Thymus (tissue), 11 donors: ENCODE measurements around the gene NEK6. TPM values are rescaled to one million over a fixed set of nuclear protein-coding genes. Genes with fewer than 3 reads are reported as not detected.

Experiments
- DNase-seq, 9 donors: peaks; one replicate each; pipeline ENCODE4 v3.0.0-alpha.2; 2013; ENCODE audit warnings: low spot score in 9 of 9, low read depth in 6 of 9, missing footprints in 1 of 9
- H3K27ac ChIP-seq, 2 donors: one replicate each; pipeline ENCODE4 v1.5.1; 2013; ENCODE audit warnings: control low read depth in 1 of 2, low read depth in 1 of 2, low read length in 1 of 2, mild to moderate bottlenecking in 1 of 2, moderate library complexity in 1 of 2
- H3K27me3 ChIP-seq, 2 donors: one replicate each; pipeline ENCODE4 v1.5.1; 2013; ENCODE audit warnings: low read length in 1 of 2; ENCODE audit not compliant: control insufficient read depth in 2 of 2, insufficient read depth in 1 of 2
- H3K36me3 ChIP-seq, 2 donors: one replicate each; pipeline ENCODE4 v1.5.1; 2013; ENCODE audit warnings: low read length in 1 of 2, mild to moderate bottlenecking in 1 of 2, moderate library complexity in 1 of 2; ENCODE audit not compliant: control insufficient read depth in 2 of 2, insufficient read depth in 2 of 2
- H3K4me1 ChIP-seq, 2 donors: one replicate each; pipeline ENCODE4 v1.5.1; 2013; ENCODE audit warnings: low read length in 2 of 2; ENCODE audit not compliant: control insufficient read depth in 2 of 2, insufficient read depth in 2 of 2
- H3K4me3 ChIP-seq, 2 donors: one replicate each; pipeline ENCODE4 v1.5.1; 2013; ENCODE audit warnings: low read length in 2 of 2, control low read depth in 1 of 2, mild to moderate bottlenecking in 1 of 2
- H3K9me3 ChIP-seq, 2 donors: one replicate each; pipeline ENCODE4 v1.5.1; 2013; ENCODE audit warnings: low read length in 1 of 2, mild to moderate bottlenecking in 1 of 2; ENCODE audit not compliant: control insufficient read depth in 2 of 2, insufficient read depth in 1 of 2
- WGBS: extraction: QIAGEN DNeasy Blood & Tissue Kit; methylation state at CpG from one replicate; pipeline ENCODE4 v1.1.7; 2013; 5-methylcytosine and 5-hydroxymethylcytosine counted together
- polyA plus RNA-seq: library from polyadenylated mRNA; stranded (reverse); fragments of 200-250 nt; gene quantifications from one replicate; pipeline ENCODE4 v1.2.3, GENCODE V29; 2013
- total RNA-seq: library from RNA; stranded (reverse); fragments of 120-200 nt; gene quantifications from one replicate; pipeline ENCODE4 v1.2.4, GENCODE V29; 2013
- donor health status: healthy.

NEK6 gene
- total and polyA plus RNA-seq, 2 donors = 8.3 to 9.8 TPM

DNA sequence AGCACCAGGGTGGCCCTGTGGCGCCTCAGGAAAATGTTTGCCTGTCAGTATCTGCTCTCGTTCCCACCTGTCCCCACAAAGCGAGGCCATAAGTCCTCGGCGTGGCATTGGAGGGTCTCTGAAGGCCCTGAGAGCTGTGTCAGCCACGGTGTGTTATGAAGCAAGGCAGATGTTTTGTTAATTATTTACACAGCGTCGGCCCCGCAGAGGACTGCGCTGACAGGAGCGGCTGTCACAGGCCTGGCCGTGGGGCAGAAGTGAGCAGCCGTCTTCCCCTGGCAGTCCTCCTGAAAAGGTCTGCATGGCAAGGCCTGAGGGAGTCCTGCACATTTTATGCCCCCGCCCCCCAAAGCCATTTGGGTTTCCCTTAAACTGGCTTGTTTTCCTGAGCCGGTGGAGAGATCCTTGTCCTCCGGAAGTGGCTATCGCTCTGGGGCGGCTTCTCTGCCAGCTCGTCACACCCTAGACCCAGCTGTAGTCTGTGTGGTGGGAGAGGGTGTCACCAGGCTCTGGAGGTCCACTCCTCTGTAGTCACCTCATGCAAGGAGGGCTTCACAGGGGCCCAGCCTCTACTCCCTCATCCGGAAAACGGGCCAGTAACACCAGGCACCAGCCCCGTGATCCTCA is 6.2 kb downstream of the NEK6 start:
- Histone ChIP-seq H3K4me3 (no peak overlapping the region), H3K27ac (no peak overlapping the region), H3K27me3 (peaks cover 12 to 29% of the 10 kb centered on the region in 2 donors), H3K36me3 (no peaks in the 10 kb centered on the region), H3K4me1 (peaks cover 0 to 15% of the 10 kb centered on the region in 2 donors), H3K9me3 (no peaks in the 10 kb centered on the region)
- no peak for DNase-seq
- WGBS = 95% methylated on average over 22 of the region's 22 CpGs

DNA sequence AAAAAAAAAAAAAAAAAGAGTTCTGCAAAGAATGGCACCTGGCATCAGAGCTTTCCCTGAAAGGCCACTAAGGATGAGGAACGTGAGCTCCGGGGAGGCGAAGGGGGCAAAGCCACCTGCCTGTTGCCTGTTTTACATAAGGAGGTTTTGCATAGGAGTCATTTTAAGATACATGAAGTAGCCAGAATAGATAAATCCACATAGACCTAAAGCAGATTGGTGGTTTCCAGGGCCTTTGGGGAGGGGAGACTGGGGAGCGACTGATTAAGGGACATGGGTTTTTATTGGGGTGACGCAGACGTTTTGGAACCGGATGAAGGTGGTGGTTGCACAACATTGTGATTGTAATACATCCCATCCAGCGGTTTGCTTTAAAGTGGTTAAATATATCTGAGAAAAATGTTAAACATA is 7.1 kb downstream of the NEK6 start:
- WGBS = 84% methylated on average over 8 of the region's 8 CpGs

DNA sequence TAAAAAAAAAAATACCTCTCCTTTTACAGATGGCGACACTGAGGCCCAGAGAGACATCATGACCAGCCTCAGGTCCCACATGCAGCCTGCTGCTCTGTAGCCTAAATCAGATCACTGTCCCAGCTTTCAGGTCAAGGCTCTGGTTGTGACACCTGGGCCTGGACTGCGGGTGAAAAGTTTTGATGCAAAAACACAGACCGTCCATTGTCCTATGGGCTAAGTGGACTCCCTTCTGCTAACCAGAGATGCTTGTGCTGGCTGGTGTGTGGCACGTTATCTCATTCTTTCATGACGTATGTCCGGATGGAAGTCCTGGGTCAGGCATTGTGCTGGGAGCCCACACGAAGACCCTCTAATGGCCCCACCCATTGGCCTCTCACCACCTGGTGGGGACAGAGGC is 7.8 kb downstream of the NEK6 start:
- no peak for DNase-seq
- Histone ChIP-seq H3K9me3 (no peaks in the 10 kb centered on the region), H3K27ac (no peak overlapping the region), H3K36me3 (no peaks in the 10 kb centered on the region), H3K4me1 (peaks cover 0 to 5% of the 10 kb centered on the region in 2 donors), H3K27me3 (peaks cover 4 to 13% of the 10 kb centered on the region in 2 donors), H3K4me3 (no peak overlapping the region)
- WGBS = 95% methylated on average over 7 of the region's 7 CpGs

More for the DNA sequence above, 7.1 kb downstream of the NEK6 start:
- Histone ChIP-seq H3K9me3 (no peaks in the 10 kb centered on the region), H3K4me3 (no peak overlapping the region), H3K36me3 (no peaks in the 10 kb centered on the region), H3K27me3 (peaks cover 6 to 20% of the 10 kb centered on the region in 2 donors), H3K27ac (no peak overlapping the region), H3K4me1 (peaks cover 0 to 8% of the 10 kb centered on the region in 2 donors)
- DNase-seq = no peak

DNA sequence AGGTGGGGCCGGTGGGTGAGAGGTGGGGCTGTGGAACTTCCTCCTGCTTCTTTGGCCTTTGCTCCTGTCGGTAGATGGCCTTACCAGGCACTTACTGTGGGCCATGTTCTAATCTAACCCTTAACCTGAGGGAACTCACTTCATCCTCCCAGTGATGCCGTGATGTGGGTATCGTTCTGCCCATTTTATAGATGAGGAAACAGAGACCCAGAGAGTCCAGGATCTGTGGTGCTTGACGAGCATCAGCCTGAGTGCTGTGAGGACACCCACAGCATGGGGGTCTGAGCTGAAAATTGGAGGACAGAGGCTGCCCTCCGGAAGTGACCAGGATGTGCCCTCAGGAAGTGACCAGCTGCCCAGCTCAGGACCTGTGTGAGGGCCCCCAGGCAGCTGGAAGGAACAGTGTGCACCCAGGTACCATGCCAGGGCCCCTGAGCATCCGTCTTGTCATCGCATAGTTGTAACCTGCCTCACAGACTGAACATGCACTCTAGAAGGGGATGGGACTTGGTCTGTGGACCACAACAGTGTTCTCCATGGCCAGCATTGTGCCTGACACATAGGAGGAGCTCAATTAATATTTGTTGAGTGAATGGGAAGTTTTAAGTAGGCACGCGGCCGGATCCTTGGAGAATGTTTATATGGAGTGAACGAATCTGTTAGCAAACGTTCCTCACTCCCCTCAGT is 8.5 kb downstream of the NEK6 start:
- Histone ChIP-seq H3K9me3 (no peaks in the 10 kb centered on the region), H3K4me1 (no peaks in the 10 kb centered on the region), H3K27ac (no peak overlapping the region), H3K27me3 (peaks cover 0 to 5% of the 10 kb centered on the region in 2 donors), H3K36me3 (no peaks in the 10 kb centered on the region), H3K4me3 (no peak overlapping the region)
- DNase-seq = no peak
- WGBS = 93% methylated on average over 13 of the region's 13 CpGs

DNA sequence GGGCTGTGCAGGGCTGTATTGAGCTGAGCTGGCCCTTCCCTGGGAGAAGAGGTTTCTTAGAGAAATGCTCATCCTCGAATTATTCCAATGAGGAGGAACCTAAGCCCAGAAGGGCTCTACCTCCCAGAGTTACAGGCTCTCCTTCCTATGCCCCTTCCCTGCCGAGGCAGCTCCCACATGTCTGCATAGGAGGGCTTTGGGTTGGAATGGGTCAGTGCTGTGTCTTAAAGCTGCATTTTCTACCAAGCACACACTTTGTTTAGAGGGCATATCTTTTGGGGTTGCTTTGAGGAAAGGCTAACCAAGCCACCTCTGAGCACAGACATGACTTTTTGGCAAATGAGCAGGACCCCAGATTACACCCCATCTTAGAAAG is 9.1 kb downstream of the NEK6 start:
- Histone ChIP-seq H3K36me3 (no peaks in the 10 kb centered on the region), H3K27ac (no peak overlapping the region), H3K4me3 (no peak overlapping the region), H3K9me3 (no peaks in the 10 kb centered on the region), H3K27me3 (peaks cover 0 to 2% of the 10 kb centered on the region in 2 donors), H3K4me1 (no peaks in the 10 kb centered on the region)
- DNase-seq = no peak
- WGBS = 89% methylated on average over 2 of the region's 2 CpGs

DNA sequence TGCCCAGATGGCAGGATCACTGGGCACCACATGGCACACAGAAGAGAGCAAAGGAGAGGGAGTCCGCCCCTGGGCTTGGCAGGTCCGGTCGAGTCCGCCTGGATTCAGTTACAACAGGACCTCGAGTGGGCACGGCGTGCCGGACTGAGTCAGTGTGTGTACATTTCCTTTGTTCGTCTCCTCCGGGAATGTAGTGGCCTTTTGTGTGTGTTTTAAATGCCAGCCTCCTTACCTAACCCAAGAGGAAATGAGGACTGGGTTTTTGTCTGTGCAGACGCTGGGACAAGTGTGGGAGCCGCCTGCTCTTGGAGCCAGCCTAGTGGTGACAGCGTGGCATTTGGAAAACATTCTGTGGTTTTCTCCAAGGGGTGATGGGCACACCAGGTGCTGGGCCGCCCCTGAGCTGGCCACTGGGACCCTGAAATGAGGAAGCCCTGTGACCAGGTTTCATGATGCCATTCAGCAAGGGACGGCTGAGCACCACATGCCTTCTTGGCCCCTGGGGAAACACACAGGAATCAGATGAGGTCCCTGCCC is 9.6 kb downstream of the NEK6 start:
- Histone ChIP-seq H3K4me3 (no peak overlapping the region), H3K27ac (no peak overlapping the region), H3K36me3 (no peaks in the 10 kb centered on the region), H3K9me3 (no peaks in the 10 kb centered on the region), H3K4me1 (no peaks in the 10 kb centered on the region), H3K27me3 (peaks cover 0 to 2% of the 10 kb centered on the region in 2 donors)
- no peak for DNase-seq
- WGBS = 46% methylated on average over 15 of the region's 15 CpGs

DNA sequence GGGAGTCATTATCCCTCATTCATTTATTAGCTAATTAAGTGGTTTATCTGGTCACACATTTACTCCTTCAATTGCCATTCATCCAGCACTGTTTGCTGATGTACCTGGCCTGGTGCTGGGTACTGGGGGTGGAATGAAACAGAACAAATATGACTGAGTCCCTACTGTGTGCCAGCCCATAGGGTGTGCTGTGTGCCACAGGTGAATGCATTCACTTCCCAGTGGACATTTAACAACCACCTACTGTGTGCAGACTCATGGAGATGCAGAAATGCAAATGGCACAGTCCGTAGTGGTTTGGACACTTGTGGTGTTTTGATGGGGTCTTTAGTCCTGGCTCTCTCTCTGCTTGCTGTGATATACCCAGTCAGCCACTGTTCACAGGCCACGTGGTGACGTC is 10.5 kb downstream of the NEK6 start:
- no peak for DNase-seq
- Histone ChIP-seq H3K4me1 (no peaks in the 10 kb centered on the region), H3K36me3 (no peaks in the 10 kb centered on the region), H3K4me3 (no peak overlapping the region), H3K27me3 (no peaks in the 10 kb centered on the region), H3K27ac (no peak overlapping the region), H3K9me3 (no peaks in the 10 kb centered on the region)
- WGBS = 95% methylated on average over 3 of the region's 3 CpGs

DNA sequence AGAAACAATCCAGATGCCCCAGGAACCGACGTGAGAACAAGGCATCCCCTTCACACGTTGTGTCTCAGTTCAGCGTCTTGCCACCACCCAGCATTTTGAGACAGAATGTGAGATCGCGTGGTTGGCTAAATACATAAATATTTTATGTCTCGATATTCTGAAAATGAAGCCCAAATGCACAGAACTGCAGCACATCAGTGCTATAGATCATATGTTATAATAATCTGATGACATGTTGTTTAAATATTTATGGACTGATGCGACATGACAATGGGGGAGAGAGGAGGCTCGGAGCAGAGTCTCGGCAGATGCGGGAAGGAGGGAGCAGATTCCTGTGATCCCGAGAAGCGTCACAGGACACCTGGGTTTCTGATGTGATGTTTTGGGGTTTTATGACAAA is 10.9 kb downstream of the NEK6 start:
- Histone ChIP-seq H3K27me3 (no peaks in the 10 kb centered on the region), H3K27ac (no peak overlapping the region), H3K4me3 (no peak overlapping the region), H3K36me3 (no peaks in the 10 kb centered on the region), H3K4me1 (no peaks in the 10 kb centered on the region), H3K9me3 (no peaks in the 10 kb centered on the region)
- DNase-seq = no peak
- WGBS = 97% methylated on average over 13 of the region's 13 CpGs

DNA sequence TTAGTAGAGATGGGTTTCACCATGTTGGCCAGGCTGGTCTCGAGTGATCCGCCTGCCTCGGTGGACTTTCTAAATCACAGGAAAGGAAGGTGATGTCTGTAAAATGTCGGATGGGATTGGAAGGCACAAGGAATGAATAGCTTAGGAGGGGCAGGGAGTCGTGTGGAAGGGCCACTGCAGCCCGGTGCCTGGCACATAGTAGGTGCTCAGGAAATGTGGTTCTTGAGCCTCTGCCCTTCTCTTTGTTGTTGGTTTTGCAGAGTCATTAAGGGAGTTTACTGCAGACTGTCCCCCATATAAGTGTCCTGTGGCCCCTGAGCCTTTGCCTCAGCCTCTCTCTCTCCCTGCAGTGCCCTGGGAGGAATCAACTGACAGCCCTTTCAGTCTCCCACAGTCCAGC is 11.8 kb downstream of the NEK6 start:
- DNase-seq = no peak
- H3K27ac ChIP-seq = no peak overlapping the region
- H3K27me3 ChIP-seq = no peaks in the 10 kb centered on the region
- 97% methylated on average over 6 of the region's 6 CpGs for WGBS
- H3K4me1 ChIP-seq = no peaks in the 10 kb centered on the region
- H3K36me3 ChIP-seq = no peaks in the 10 kb centered on the region
- no peaks in the 10 kb centered on the region for H3K9me3 ChIP-seq
- no peak overlapping the region for H3K4me3 ChIP-seq
